GM18502 (cell line): ENCODE data around the gene CLK2.
"Not testable (repeated sequence)": the region's sequence is repeated elsewhere in the genome, so short reads cannot be mapped to it uniquely, and the experiment has no call there.

Experiments used
- ATAC-seq: cut with Tn5 transposase; IDR thresholded peaks from one replicate; pipeline ENCODE4 v1.9.1; 2021; ENCODE audit warnings: mild to moderate bottlenecking; ENCODE audit not compliant: unreplicated experiment, poor library complexity

CLK2 gene

GRCh38 chr1:155219592-155220031 is 53.7 kb downstream of the CLK2 start:
- ATAC-seq: no peak

- no peak for ATAC-seq
These were observed 54.3 kb downstream of the CLK2 start for GRCh38 chr1:155218854-155219591.

- ATAC-seq: not testable (repeated sequence)
These were observed 58.6 kb downstream of the CLK2 start for GRCh38 chr1:155214702-155215101.
